A549 (cell line): Measurements from ENCODE around the gene MRTFB. TPM values are rescaled to one million over a fixed set of nuclear protein-coding genes. Genes with fewer than 3 reads are reported as not detected.

Experiments
- ATAC-seq, 2 experiments: fragments of 200-7000 bp in 1 of 2; fragments of >200 bp in 1 of 2; cut with Nextera tagmentation in 1 of 2; cut with Tn5 transposase in 1 of 2; 3 replicates each; pipeline versions ENCODE4 v1.8.0 to v1.9.1; 2018 to 2020; ENCODE audit warnings: mild to moderate bottlenecking in 1 of 2, moderate library complexity in 1 of 2
- CTCF ChIA-PET: fragments of 300-600 bp; sonication (Branson Sonifier 250); formaldehyde crosslinking; extraction: SDS; loops from one replicate; lab custom pipeline; 2021; ENCODE audit warnings: antibody characterized with exemption, inconsistent platforms; lab: Yijun Ruan, JAX
- POLR2A ChIA-PET: fragments of 350-600 bp; formaldehyde crosslinking; extraction: SDS; loops from one replicate; lab custom pipeline; 2021; ENCODE audit warnings: antibody characterized with exemption, inconsistent platforms; lab: Yijun Ruan, JAX
- DNase-seq, 2 experiments: peaks; one replicate each; pipeline versions ENCODE4 v3.0.0 to v3.0.0-alpha.2; 2011 to 2016; ENCODE audit warnings: low read depth in 1 of 2, low spot score in 1 of 2
- FAIRE-seq: peaks from 2 replicates; lab custom pipeline; 2011; peaks lifted over from hg19 to GRCh38; lab: Jason Lieb, UNC
- H3K27ac ChIP-seq, 2 experiments: fragments of >200 bp; sonication (Bioruptor Twin); formaldehyde crosslinking; 3 replicates each; pipeline ENCODE4 v1.5.1; 2016 to 2017
- H3K4me1 ChIP-seq: fragments of >200 bp; sonication (Bioruptor Twin); formaldehyde crosslinking; 3 replicates; pipeline ENCODE4 v1.6.1; 2016
- H3K4me2 ChIP-seq: fragments of >200 bp; sonication (Bioruptor Twin); formaldehyde crosslinking; 3 replicates; pipeline ENCODE4 v1.6.1; 2016
- H3K4me3 ChIP-seq: fragments of >200 bp; sonication (Bioruptor Twin); formaldehyde crosslinking; 3 replicates; pipeline ENCODE4 v1.5.1; 2016
- H3K9me3 ChIP-seq: fragments of >200 bp; sonication (Bioruptor Twin); formaldehyde crosslinking; 3 replicates; pipeline ENCODE4 v1.6.1; 2016
- BHLHE40 ChIP-seq: IDR thresholded peaks from 2 replicates; pipeline ENCODE4 v1.6.1; 2012; ENCODE audit warnings: low read depth, low read length, inconsistent platforms
- CBX8 ChIP-seq: fragments of 200-600 bp; sonication (generic); IDR thresholded peaks from 2 replicates; pipeline ENCODE4 v1.6.1; 2016
- EHF ChIP-seq: fragments of 250-450 bp; sonication (Bioruptor Pico); IDR thresholded peaks from 2 replicates; pipeline ENCODE4 v1.5.0; 2020; ENCODE audit warnings: mild to moderate bottlenecking
- ESRRA ChIP-seq: fragments of 150-350 bp; IDR thresholded peaks from 2 replicates; pipeline ENCODE4 v1.6.1; 2014; ENCODE audit warnings: mild to moderate bottlenecking, low read length, borderline replicate concordance
- FOSL2 ChIP-seq, 2 experiments: fragments of 450-650 bp in 1 of 2; fragments of >200 bp in 1 of 2; sonication (Bioruptor Twin) in 1 of 2; formaldehyde crosslinking; IDR thresholded peaks; 2 replicates each; pipeline versions ENCODE4 v1.5.0 to v1.6.1; 2016 to 2020; ENCODE audit warnings: mild to moderate bottlenecking in 1 of 2, moderate library complexity in 1 of 2
- FOXS1 ChIP-seq: fragments of 250-450 bp; sonication (Bioruptor Pico); IDR thresholded peaks from 2 replicates; pipeline ENCODE4 v1.5.0; 2020; ENCODE audit warnings: mild to moderate bottlenecking, moderate library complexity
- GATA3 ChIP-seq: IDR thresholded peaks from 2 replicates; pipeline ENCODE4 v1.6.1; 2012; ENCODE audit warnings: borderline replicate concordance
- HDAC2 ChIP-seq: fragments of 200-600 bp; sonication (generic); IDR thresholded peaks from 2 replicates; pipeline ENCODE4 v1.6.1; 2016
- HOXA7 ChIP-seq: fragments of 250-450 bp; sonication (Bioruptor Pico); IDR thresholded peaks from 2 replicates; pipeline ENCODE4 v1.5.0; 2020; ENCODE audit warnings: mild to moderate bottlenecking, moderate library complexity
- HOXB13 ChIP-seq: fragments of 250-450 bp; sonication (Bioruptor Pico); IDR thresholded peaks from 2 replicates; pipeline ENCODE4 v1.5.0; 2020; ENCODE audit warnings: low read depth, mild to moderate bottlenecking, moderate library complexity
- HOXB5 ChIP-seq: fragments of 250-450 bp; sonication (Bioruptor Pico); IDR thresholded peaks from 2 replicates; pipeline ENCODE4 v1.5.0; 2020; ENCODE audit warnings: mild to moderate bottlenecking, moderate library complexity
- JUN ChIP-seq, 2 experiments: fragments of >200 bp; sonication (Bioruptor Twin); formaldehyde crosslinking; IDR thresholded peaks; 2 replicates in 1 of 2; 3 replicates in 1 of 2; pipeline ENCODE4 v1.6.1; 2016 to 2017
- KDM1A ChIP-seq: fragments of 200-600 bp; sonication (generic); IDR thresholded peaks from 2 replicates; pipeline ENCODE4 v1.6.1; 2016; ENCODE audit warnings: low read depth, mild to moderate bottlenecking
- KDM5A ChIP-seq: fragments of 200-600 bp; sonication (generic); IDR thresholded peaks from 2 replicates; pipeline ENCODE4 v1.6.1; 2016; ENCODE audit warnings: antibody characterized with exemption, mild to moderate bottlenecking
- MAFK ChIP-seq: fragments of 450-650 bp; IDR thresholded peaks from 2 replicates; pipeline ENCODE4 v1.6.1; 2014; ENCODE audit not compliant: partially characterized antibody
- MAZ ChIP-seq: fragments of 150-350 bp; IDR thresholded peaks from 2 replicates; pipeline ENCODE4 v1.6.1; 2014; ENCODE audit warnings: antibody characterized with exemption, low read depth, low read length, borderline replicate concordance
- MYC ChIP-seq: IDR thresholded peaks from 2 replicates; pipeline ENCODE4 v1.6.1; 2012; ENCODE audit warnings: mild to moderate bottlenecking, inconsistent platforms, low read length, improper control_type of control experiment, borderline replicate concordance
- NFE2L2 ChIP-seq: fragments of 150-350 bp; conservative IDR thresholded peaks from 2 replicates; pipeline ENCODE4 v1.6.1; 2014; ENCODE audit warnings: low read length
- NPAS2 ChIP-seq: fragments of 250-450 bp; sonication (Bioruptor Pico); IDR thresholded peaks from 2 replicates; pipeline ENCODE4 v1.8.0; 2022; ENCODE audit warnings: mild to moderate bottlenecking, moderate library complexity, borderline replicate concordance
- PHF8 ChIP-seq: fragments of 200-600 bp; sonication (generic); IDR thresholded peaks from 2 replicates; pipeline ENCODE4 v1.6.1; 2016; ENCODE audit warnings: low read depth, mild to moderate bottlenecking, antibody characterized with exemption, moderate library complexity, borderline replicate concordance
- POLR2A ChIP-seq: IDR thresholded peaks from 2 replicates; pipeline ENCODE4 v1.6.1; 2012; ENCODE audit warnings: mild to moderate bottlenecking, low read length
- RAD21 ChIP-seq, 2 experiments: fragments of >200 bp in 1 of 2; sonication (Bioruptor Twin) in 1 of 2; formaldehyde crosslinking in 1 of 2; IDR thresholded peaks in 1 of 2; conservative IDR thresholded peaks in 1 of 2; 2 replicates in 1 of 2; 3 replicates in 1 of 2; pipeline ENCODE4 v1.6.1; 2012 to 2018; ENCODE audit warnings: inconsistent platforms in 1 of 2
- RARB ChIP-seq: fragments of 250-450 bp; sonication (Bioruptor Pico); IDR thresholded peaks from 2 replicates; pipeline ENCODE4 v1.8.0; 2021; ENCODE audit warnings: mild to moderate bottlenecking, moderate library complexity
- TFCP2L1 ChIP-seq: fragments of 250-450 bp; sonication (Bioruptor Pico); IDR thresholded peaks from 2 replicates; pipeline ENCODE4 v1.5.0; 2021; ENCODE audit warnings: mild to moderate bottlenecking
- ZC3H11A ChIP-seq: fragments of 450-650 bp; IDR thresholded peaks from 2 replicates; pipeline ENCODE4 v1.6.1; 2014; ENCODE audit warnings: antibody characterized with exemption, mild to moderate bottlenecking
- ZNF302 ChIP-seq: fragments of 250-450 bp; sonication (Bioruptor Pico); IDR thresholded peaks from 2 replicates; pipeline ENCODE4 v1.9.0; 2021; ENCODE audit warnings: inconsistent platforms, mild to moderate bottlenecking, moderate library complexity
- ZSCAN20 ChIP-seq: fragments of 250-450 bp; sonication (Bioruptor Pico); IDR thresholded peaks from 2 replicates; pipeline ENCODE4 v1.8.0; 2022; ENCODE audit warnings: mild to moderate bottlenecking, moderate library complexity
- WGBS: methylation state at CpG from one replicate; pipeline ENCODE4 v1.1.6; 2017; ENCODE audit errors: missing lambda C conversion rate; 5-methylcytosine and 5-hydroxymethylcytosine counted together
- polyA plus RNA-seq, 4 experiments: library from polyadenylated mRNA; depleted of rRNA in 3 of 4; stranded (reverse); fragments of >200 nt; fragmentation: RNase III in 1 of 4; extraction: RNeasy Plus Mini Kit Qiagen cat#74134 plus additional on column Dnase treatment in 1 of 4; gene quantifications; 2 replicates in 3 of 4; 3 replicates in 1 of 4; pipeline ENCODE4 v1.2.3, GENCODE V29; 2011 to 2017
- TF ChIP-seq, protein P1 (sequence below): fragments of >200 bp; sonication (Bioruptor Twin); formaldehyde crosslinking; IDR thresholded peaks from 3 replicates; pipeline ENCODE4 v1.5.1; 2016
- TF ChIP-seq, protein P2 (sequence below): fragments of 250-450 bp; sonication (Bioruptor Pico); IDR thresholded peaks from 2 replicates; pipeline ENCODE4 v1.5.0; 2020; ENCODE audit warnings: low read depth, mild to moderate bottlenecking, moderate library complexity
- TF ChIP-seq, protein P3 (sequence below): fragments of 450-650 bp; IDR thresholded peaks from 2 replicates; pipeline ENCODE4 v1.6.1; 2014; ENCODE audit warnings: antibody characterized with exemption
- TF ChIP-seq, protein P4 (sequence below): fragments of 150-350 bp; IDR thresholded peaks from 2 replicates; pipeline ENCODE4 v1.6.1; 2014; ENCODE audit warnings: low read depth, mild to moderate bottlenecking, low read length

The MRTFB gene
- polyA plus RNA-seq, 2 of the 4 experiments (the other 2 are of a cell fraction): 13.7 to 24.2 TPM

DNA sequence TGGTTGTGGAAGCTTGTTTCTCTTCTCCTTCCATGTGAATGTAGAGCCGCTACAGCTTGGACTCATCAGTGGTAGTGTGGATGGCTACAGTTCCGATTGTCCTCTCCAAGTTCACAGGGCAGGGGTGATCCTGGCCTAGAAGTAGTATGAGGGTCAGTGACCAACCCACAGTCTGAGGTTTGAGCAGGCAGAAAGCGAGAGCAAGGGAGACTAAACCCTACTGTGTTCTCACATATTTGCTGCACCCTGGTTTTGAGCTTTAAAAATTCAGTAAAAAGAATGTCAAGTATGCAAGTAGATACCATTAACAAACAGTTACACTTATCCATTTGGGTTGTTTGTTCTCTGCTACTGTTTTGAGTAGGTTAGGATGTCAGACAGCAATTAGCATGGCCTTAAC is 148.9 kb downstream of the MRTFB start:
- Histone ChIP-seq H3K4me1 (no peaks in the 10 kb centered on the region), H3K27ac (no peak overlapping the region), H3K4me2 (no peak overlapping the region), H3K4me3 (no peak overlapping the region), H3K9me3 (peaks cover 8% of the 10 kb centered on the region; the same call in 2 of the 3 replicates)
- TF ChIP-seq RARB (CRISPR knock-in tag) (no peak), JUN (IDR thresholded peaks at IDR 0.05) (no peak), HOXB5 (CRISPR knock-in tag) (no peak), EHF (CRISPR knock-in tag) (no peak), ZNF302 (CRISPR knock-in tag) (no peak), MAFK (no peak), HDAC2 (no peak), HOXB13 (no peak), HOXA7 (CRISPR knock-in tag) (no peak), RAD21 (conservative IDR thresholded peaks at IDR 0.05 in 1 of 2, IDR thresholded peaks at IDR 0.05 in 1 of 2) (no peak), ZSCAN20 (no peak), ESRRA (no peak), NFE2L2 (no peak), NPAS2 (CRISPR knock-in tag) (no peak), POLR2A (no peak), MAZ (no peak), CBX8 (no peak), KDM5A (no peak), TFCP2L1 (CRISPR knock-in tag) (no peak)
- TF ChIP-seq, protein P1, sequence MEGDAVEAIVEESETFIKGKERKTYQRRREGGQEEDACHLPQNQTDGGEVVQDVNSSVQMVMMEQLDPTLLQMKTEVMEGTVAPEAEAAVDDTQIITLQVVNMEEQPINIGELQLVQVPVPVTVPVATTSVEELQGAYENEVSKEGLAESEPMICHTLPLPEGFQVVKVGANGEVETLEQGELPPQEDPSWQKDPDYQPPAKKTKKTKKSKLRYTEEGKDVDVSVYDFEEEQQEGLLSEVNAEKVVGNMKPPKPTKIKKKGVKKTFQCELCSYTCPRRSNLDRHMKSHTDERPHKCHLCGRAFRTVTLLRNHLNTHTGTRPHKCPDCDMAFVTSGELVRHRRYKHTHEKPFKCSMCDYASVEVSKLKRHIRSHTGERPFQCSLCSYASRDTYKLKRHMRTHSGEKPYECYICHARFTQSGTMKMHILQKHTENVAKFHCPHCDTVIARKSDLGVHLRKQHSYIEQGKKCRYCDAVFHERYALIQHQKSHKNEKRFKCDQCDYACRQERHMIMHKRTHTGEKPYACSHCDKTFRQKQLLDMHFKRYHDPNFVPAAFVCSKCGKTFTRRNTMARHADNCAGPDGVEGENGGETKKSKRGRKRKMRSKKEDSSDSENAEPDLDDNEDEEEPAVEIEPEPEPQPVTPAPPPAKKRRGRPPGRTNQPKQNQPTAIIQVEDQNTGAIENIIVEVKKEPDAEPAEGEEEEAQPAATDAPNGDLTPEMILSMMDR: no peak
- 95% methylated on average over 3 of the region's 3 CpGs for WGBS
- FAIRE-seq (no peak), ATAC-seq (no peak), DNase-seq (no peak)
- ChIA-PET CTCF (interaction anchor here (0.9 to 1.1 kb wide), 3 partner anchors 17 to 296 kb away, joined by 3 to 5 read pairs (median 4); no protein-coding TSS in a partner anchor), POLR2A (no interaction called here)

DNA sequence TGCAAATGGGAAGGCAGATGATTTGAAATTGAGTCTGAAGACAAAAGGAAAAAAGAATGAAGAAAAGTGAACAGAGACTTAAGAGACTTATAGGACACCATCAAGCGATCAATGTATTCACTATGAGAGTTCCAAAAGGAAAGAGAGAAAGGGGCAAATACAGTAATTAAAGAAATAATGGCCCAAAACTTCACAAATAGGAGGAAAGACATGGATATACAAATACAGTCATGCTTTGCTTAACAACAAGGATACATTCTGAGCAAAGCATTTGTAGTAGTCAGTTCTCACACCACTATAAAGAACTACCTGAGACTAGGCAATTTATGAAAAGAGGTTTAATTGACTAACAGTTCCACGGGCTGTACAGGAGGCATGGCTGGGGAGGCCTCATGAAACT is 152.5 kb downstream of the MRTFB start:
- DNase-seq (no peak), FAIRE-seq (no peak), ATAC-seq (no peak)
- peaks cover 12% of the 10 kb centered on the region; the same call in 2 of the 3 replicates for H3K9me3 ChIP-seq
- no peaks in the 10 kb centered on the region for H3K4me1 ChIP-seq
- ChIA-PET POLR2A (no interaction called here), CTCF (interaction anchor here (1.4 kb wide), 1 partner anchor 304 kb away, joined by 3 read pairs; the partner anchor contains the start of gene ERCC4)
- 97% methylated on average over 2 of the region's 2 CpGs for WGBS
- H3K4me2 ChIP-seq: no peak overlapping the region
- no peak overlapping the region for H3K27ac ChIP-seq
- no peak overlapping the region for H3K4me3 ChIP-seq
- TF ChIP-seq MYC (no peak), BHLHE40 (no peak), ZC3H11A (no peak), FOSL2 (IDR thresholded peaks at IDR 0.05) (no peak), FOSL2 (CRISPR knock-in tag; IDR thresholded peaks at IDR 0.05) (no peak), POLR2A (no peak), KDM1A (no peak), ZSCAN20 (no peak), FOXS1 (no peak), PHF8 (no peak), GATA3 (no peak), MAFK (no peak), KDM5A (no peak), HDAC2 (no peak)
- TF ChIP-seq, protein P2, sequence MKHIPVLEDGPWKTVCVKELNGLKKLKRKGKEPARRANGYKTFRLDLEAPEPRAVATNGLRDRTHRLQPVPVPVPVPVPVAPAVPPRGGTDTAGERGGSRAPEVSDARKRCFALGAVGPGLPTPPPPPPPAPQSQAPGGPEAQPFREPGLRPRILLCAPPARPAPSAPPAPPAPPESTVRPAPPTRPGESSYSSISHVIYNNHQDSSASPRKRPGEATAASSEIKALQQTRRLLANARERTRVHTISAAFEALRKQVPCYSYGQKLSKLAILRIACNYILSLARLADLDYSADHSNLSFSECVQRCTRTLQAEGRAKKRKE (CRISPR knock-in tag): no peak
- TF ChIP-seq, protein P1: no peak
- TF ChIP-seq, protein P3, sequence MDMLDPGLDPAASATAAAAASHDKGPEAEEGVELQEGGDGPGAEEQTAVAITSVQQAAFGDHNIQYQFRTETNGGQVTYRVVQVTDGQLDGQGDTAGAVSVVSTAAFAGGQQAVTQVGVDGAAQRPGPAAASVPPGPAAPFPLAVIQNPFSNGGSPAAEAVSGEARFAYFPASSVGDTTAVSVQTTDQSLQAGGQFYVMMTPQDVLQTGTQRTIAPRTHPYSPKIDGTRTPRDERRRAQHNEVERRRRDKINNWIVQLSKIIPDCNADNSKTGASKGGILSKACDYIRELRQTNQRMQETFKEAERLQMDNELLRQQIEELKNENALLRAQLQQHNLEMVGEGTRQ: no peak
- TF ChIP-seq, protein P4, sequence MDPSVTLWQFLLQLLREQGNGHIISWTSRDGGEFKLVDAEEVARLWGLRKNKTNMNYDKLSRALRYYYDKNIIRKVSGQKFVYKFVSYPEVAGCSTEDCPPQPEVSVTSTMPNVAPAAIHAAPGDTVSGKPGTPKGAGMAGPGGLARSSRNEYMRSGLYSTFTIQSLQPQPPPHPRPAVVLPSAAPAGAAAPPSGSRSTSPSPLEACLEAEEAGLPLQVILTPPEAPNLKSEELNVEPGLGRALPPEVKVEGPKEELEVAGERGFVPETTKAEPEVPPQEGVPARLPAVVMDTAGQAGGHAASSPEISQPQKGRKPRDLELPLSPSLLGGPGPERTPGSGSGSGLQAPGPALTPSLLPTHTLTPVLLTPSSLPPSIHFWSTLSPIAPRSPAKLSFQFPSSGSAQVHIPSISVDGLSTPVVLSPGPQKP: no peak
